Trophoblast cell (in vitro differentiated cells and primary cell): ENCODE measurements around the gene FGFR4.

Experiments used
- DNase-seq, 2 donors: peaks; one replicate each; pipeline ENCODE4 v3.0.0-alpha.2; 2016
- H2AFZ ChIP-seq: 2 replicates; pipeline ENCODE4 v1.6.1; 2013; ENCODE audit warnings: low read length, moderate library complexity, mild to moderate bottlenecking; ENCODE audit not compliant: insufficient read depth, poor library complexity
- H2AK5ac ChIP-seq: 2 replicates; pipeline ENCODE4 v1.6.1; 2013; ENCODE audit warnings: mild to moderate bottlenecking, low read length
- H2BK120ac ChIP-seq: 2 replicates; pipeline ENCODE4 v1.6.1; 2013; ENCODE audit warnings: low read length, mild to moderate bottlenecking, moderate library complexity; ENCODE audit not compliant: insufficient read depth, poor library complexity
- H2BK12ac ChIP-seq: 2 replicates; pipeline ENCODE4 v1.6.1; 2013; ENCODE audit warnings: mild to moderate bottlenecking, low read length, moderate library complexity
- H2BK5ac ChIP-seq: 2 replicates; pipeline ENCODE4 v1.6.1; 2013; ENCODE audit warnings: low read length, low read depth, moderate library complexity, mild to moderate bottlenecking; ENCODE audit not compliant: poor library complexity
- H3K14ac ChIP-seq: 2 replicates; pipeline ENCODE4 v1.6.1; 2013; ENCODE audit warnings: mild to moderate bottlenecking, low read length
- H3K18ac ChIP-seq: 2 replicates; pipeline ENCODE4 v1.6.1; 2013; ENCODE audit warnings: mild to moderate bottlenecking, low read length
- H3K23ac ChIP-seq: 2 replicates; pipeline ENCODE4 v1.6.1; 2013; ENCODE audit warnings: low read length
- H3K27ac ChIP-seq: 2 replicates; pipeline ENCODE4 v1.5.1; 2013; ENCODE audit warnings: low read depth, mild to moderate bottlenecking, inconsistent platforms, low read length, moderate library complexity
- H3K27me3 ChIP-seq: 2 replicates; pipeline ENCODE4 v1.6.1; 2013; ENCODE audit warnings: inconsistent platforms, mild to moderate bottlenecking, low read length, moderate library complexity; ENCODE audit not compliant: insufficient read depth
- H3K36me3 ChIP-seq, 2 experiments: 1 replicate in 1 of 2; 2 replicates in 1 of 2; pipeline ENCODE4 v1.6.1; 2013; ENCODE audit warnings: low read length in 2 of 2, mild to moderate bottlenecking in 2 of 2, moderate library complexity in 1 of 2; ENCODE audit not compliant: insufficient read depth in 2 of 2, control insufficient read depth in 1 of 2
- H3K4ac ChIP-seq: 2 replicates; pipeline ENCODE4 v1.6.1; 2013; ENCODE audit warnings: low read depth, mild to moderate bottlenecking, low read length, moderate library complexity
- H3K4me1 ChIP-seq, 2 experiments: 1 replicate in 1 of 2; 2 replicates in 1 of 2; pipeline ENCODE4 v1.6.1; 2013; ENCODE audit warnings: low read length in 2 of 2, mild to moderate bottlenecking in 2 of 2, moderate library complexity in 1 of 2; ENCODE audit not compliant: insufficient read depth in 2 of 2, control insufficient read depth in 1 of 2
- H3K4me2 ChIP-seq: 2 replicates; pipeline ENCODE4 v1.6.1; 2013; ENCODE audit warnings: inconsistent platforms, mild to moderate bottlenecking, low read length, moderate library complexity
- H3K4me3 ChIP-seq: 2 replicates; pipeline ENCODE4 v1.5.1; 2013; ENCODE audit warnings: mild to moderate bottlenecking, low read depth, low read length, inconsistent platforms
- H3K79me1 ChIP-seq: one replicate; pipeline ENCODE4 v1.6.1; 2013; ENCODE audit warnings: low read length
- H3K79me2 ChIP-seq: 2 replicates; pipeline ENCODE4 v1.6.1; 2013; ENCODE audit warnings: low read length, mild to moderate bottlenecking; ENCODE audit not compliant: control insufficient read depth, insufficient read depth, poor library complexity
- H3K9ac ChIP-seq: 2 replicates; pipeline ENCODE4 v1.6.1; 2013; ENCODE audit warnings: mild to moderate bottlenecking, low read length
- H3K9me3 ChIP-seq: 2 replicates; pipeline ENCODE4 v1.6.1; 2013; ENCODE audit warnings: low read depth, mild to moderate bottlenecking, control low read depth, inconsistent platforms, low read length; ENCODE audit not compliant: insufficient read depth
- H4K12ac ChIP-seq: 2 replicates; pipeline ENCODE4 v1.6.1; 2013; ENCODE audit warnings: low read depth, mild to moderate bottlenecking, low read length, moderate library complexity
- H4K8ac ChIP-seq: 2 replicates; pipeline ENCODE4 v1.6.1; 2013; ENCODE audit warnings: low read depth, mild to moderate bottlenecking, low read length, moderate library complexity
- H4K91ac ChIP-seq: one replicate; pipeline ENCODE4 v1.6.1; 2013; ENCODE audit warnings: low read depth, mild to moderate bottlenecking, low read length, moderate library complexity
- WGBS: extraction: QIAGEN DNeasy Blood & Tissue Kit; methylation state at CpG from one replicate; pipeline ENCODE4 v1.1.7; 2013; ENCODE audit warnings: missing lambda C conversion rate; ENCODE audit not compliant: insufficient read length, insufficient coverage; ENCODE audit errors: extremely low coverage; 5-methylcytosine and 5-hydroxymethylcytosine counted together

Gene FGFR4

GRCh38 chr5:177134697-177135225 lies 48.0 kb downstream of the FGFR4 start:
- H2BK5ac ChIP-seq: peak overlapping the region; percentile 96
- peaks cover 25% of the 10 kb centered on the region for H3K79me1 ChIP-seq
- H3K18ac ChIP-seq: peak overlapping the region; percentile 97
- H3K27ac ChIP-seq: peak overlapping the region; percentile 89
- WGBS: no CpG with 5 or more reads among the region's 13 CpGs
- H4K8ac ChIP-seq: peak overlapping the region; percentile 96
- no peak overlapping the region for H3K23ac ChIP-seq
- peak overlapping the region; percentile 45 for H2BK120ac ChIP-seq
- H2AK5ac ChIP-seq: peak overlapping the region; percentile 73
- peak overlapping the region; percentile 91 for H2AFZ ChIP-seq
- H3K4me1 ChIP-seq: peaks cover 18 to 24% of the 10 kb centered on the region in 2 experiments
- H4K12ac ChIP-seq: peak overlapping the region; percentile 61
- H4K91ac ChIP-seq: peak overlapping the region; percentile 96
- H3K4ac ChIP-seq: peak overlapping the region; percentile 97
- no peak for DNase-seq
- H3K14ac ChIP-seq: peak overlapping the region; percentile 98
- peaks cover 35% of the 10 kb centered on the region for H3K79me2 ChIP-seq
- no peaks in the 10 kb centered on the region for H3K9me3 ChIP-seq
- H3K27me3 ChIP-seq: no peaks in the 10 kb centered on the region
- H3K4me2 ChIP-seq: peak overlapping the region; percentile 95
- peak overlapping the region; percentile 84 for H3K9ac ChIP-seq
- H2BK12ac ChIP-seq: no peak overlapping the region
- peak overlapping the region; percentile 76 for H3K4me3 ChIP-seq
- H3K36me3 ChIP-seq: peaks cover 14 to 16% of the 10 kb centered on the region in 2 experiments

- Histone ChIP-seq H3K4me2 (no peak overlapping the region), H3K23ac (no peak overlapping the region), H3K4me1 (peaks cover 2 to 3% of the 10 kb centered on the region in 2 experiments), H3K14ac (no peak overlapping the region), H2BK12ac (no peak overlapping the region), H3K9me3 (no peaks in the 10 kb centered on the region), H2BK120ac (no peak overlapping the region), H4K91ac (no peak overlapping the region), H3K18ac (no peak overlapping the region), H2AK5ac (no peak overlapping the region), H4K12ac (no peak overlapping the region), H3K4me3 (no peak overlapping the region), H3K4ac (no peak overlapping the region), H3K9ac (no peak overlapping the region), H3K36me3 (peaks cover 25 to 28% of the 10 kb centered on the region in 2 experiments), H3K79me2 (peaks cover 8% of the 10 kb centered on the region), H3K27ac (no peak overlapping the region), H2BK5ac (no peak overlapping the region), H2AFZ (no peak overlapping the region), H3K79me1 (no peaks in the 10 kb centered on the region), H3K27me3 (no peaks in the 10 kb centered on the region), H4K8ac (no peak overlapping the region)
- no peak for DNase-seq
- no CpG with 5 or more reads among the region's 2 CpGs for WGBS
Measured at GRCh38 chr5:177140312-177140711, 53.6 kb downstream of the FGFR4 start.

- H4K8ac ChIP-seq: no peak overlapping the region
- H3K4ac ChIP-seq: peak overlapping the region; percentile 55
- no peak overlapping the region for H3K4me3 ChIP-seq
- H3K79me1 ChIP-seq: no peaks in the 10 kb centered on the region
- no peak overlapping the region for H2AFZ ChIP-seq
- no peak overlapping the region for H3K4me2 ChIP-seq
- no peak overlapping the region for H4K91ac ChIP-seq
- H3K23ac ChIP-seq: no peak overlapping the region
- H3K4me1 ChIP-seq: no peaks in the 10 kb centered on the region
- H2BK12ac ChIP-seq: no peak overlapping the region
- no peaks in the 10 kb centered on the region for H3K27me3 ChIP-seq
- H2AK5ac ChIP-seq: no peak overlapping the region
- H3K9me3 ChIP-seq: no peaks in the 10 kb centered on the region
- no peak overlapping the region for H2BK120ac ChIP-seq
- no peak overlapping the region for H2BK5ac ChIP-seq
- no peak overlapping the region for H3K14ac ChIP-seq
- H3K79me2 ChIP-seq: peaks cover 5% of the 10 kb centered on the region
- no peak overlapping the region for H3K18ac ChIP-seq
- H4K12ac ChIP-seq: no peak overlapping the region
- WGBS: no CpG with 5 or more reads among the region's 3 CpGs
- H3K36me3 ChIP-seq: peaks cover 30% of the 10 kb centered on the region in 2 experiments
- no peak overlapping the region for H3K27ac ChIP-seq
- no peak for DNase-seq
- H3K9ac ChIP-seq: no peak overlapping the region
Measured at GRCh38 chr5:177141496-177141895, 54.8 kb downstream of the FGFR4 start.

- no peak overlapping the region for H4K12ac ChIP-seq
- no peaks in the 10 kb centered on the region for H3K4me1 ChIP-seq
- H3K27me3 ChIP-seq: no peaks in the 10 kb centered on the region
- H3K14ac ChIP-seq: no peak overlapping the region
- no peak overlapping the region for H2BK5ac ChIP-seq
- no peak overlapping the region for H3K9ac ChIP-seq
- no peak overlapping the region for H2AK5ac ChIP-seq
- H4K91ac ChIP-seq: no peak overlapping the region
- no peak overlapping the region for H4K8ac ChIP-seq
- no peak overlapping the region for H3K27ac ChIP-seq
- no peak overlapping the region for H3K4ac ChIP-seq
- no peak overlapping the region for H3K4me2 ChIP-seq
- H3K79me2 ChIP-seq: peaks cover 5% of the 10 kb centered on the region
- DNase-seq: no peak
- H3K23ac ChIP-seq: no peak overlapping the region
- H2BK12ac ChIP-seq: no peak overlapping the region
- no peak overlapping the region for H3K4me3 ChIP-seq
- no peak overlapping the region for H3K18ac ChIP-seq
- H3K79me1 ChIP-seq: no peaks in the 10 kb centered on the region
- no CpG with 5 or more reads among the region's 2 CpGs for WGBS
- H3K9me3 ChIP-seq: no peaks in the 10 kb centered on the region
- no peak overlapping the region for H2AFZ ChIP-seq
- H2BK120ac ChIP-seq: no peak overlapping the region
- peaks cover 33% of the 10 kb centered on the region in 2 experiments for H3K36me3 ChIP-seq
Measured at GRCh38 chr5:177142098-177142611, 55.4 kb downstream of the FGFR4 start.
